ENCODE data around the gene SLC6A14. TPM values are rescaled to one million over a fixed set of nuclear protein-coding genes. Genes with fewer than 3 reads are reported as not detected.
A peak's percentile ranks its signal among the peaks of the same experiment; 100 is the strongest.

Gene SLC6A14
- total and polyA plus RNA-seq, 8 donors: 0.08 to 70.8 (median 0.38) TPM

GRCh38 chrX:116499780-116500179, 63.4 kb downstream of the SLC6A14 start:
- no peaks in the 10 kb centered on the region for H3K27me3 ChIP-seq
- no peak for TF ChIP-seq CTCF (IDR thresholded peaks at IDR 0.05)
- no peaks in the 10 kb centered on the region for H3K9me3 ChIP-seq
- intact Hi-C loops (cut with DNase I): no loop called here
- no peak overlapping the region for H3K27ac ChIP-seq
- H3K4me3 ChIP-seq: no peak overlapping the region
- no peaks in the 10 kb centered on the region for H3K4me1 ChIP-seq
- ATAC-seq (peak; percentile 80), DNase-seq (no peak)
- no peaks in the 10 kb centered on the region for H3K36me3 ChIP-seq

Other genes starting within 250 kb of the SLC6A14 start
- not detected for gene CT83, start 26.4 kb downstream of the SLC6A14 start, total RNA-seq
- not detected for gene CT83, start 26.4 kb downstream of the SLC6A14 start, polyA plus RNA-seq (ENCODE audit: insufficient read length in 6 of 6)

Measured in left lung (tissue), 10 donors.